Central memory CD4-positive, alpha-beta T cell (primary cell): ENCODE measurements around the gene ZNF536.
"Not testable (repeated sequence)": the region's sequence is repeated elsewhere in the genome, so short reads cannot be mapped to it uniquely, and the experiment has no call there.

Source experiments
- DNase-seq: peaks from one replicate; pipeline ENCODE4 v3.0.0; 2022

ZNF536 gene

GRCh38 chr19:30341611-30342201 is 30.5 kb upstream of the ZNF536 start:
- DNase-seq, result no peak

GRCh38 chr19:30342901-30343300 is 29.3 kb upstream of the ZNF536 start:
- no peak for DNase-seq

DNA sequence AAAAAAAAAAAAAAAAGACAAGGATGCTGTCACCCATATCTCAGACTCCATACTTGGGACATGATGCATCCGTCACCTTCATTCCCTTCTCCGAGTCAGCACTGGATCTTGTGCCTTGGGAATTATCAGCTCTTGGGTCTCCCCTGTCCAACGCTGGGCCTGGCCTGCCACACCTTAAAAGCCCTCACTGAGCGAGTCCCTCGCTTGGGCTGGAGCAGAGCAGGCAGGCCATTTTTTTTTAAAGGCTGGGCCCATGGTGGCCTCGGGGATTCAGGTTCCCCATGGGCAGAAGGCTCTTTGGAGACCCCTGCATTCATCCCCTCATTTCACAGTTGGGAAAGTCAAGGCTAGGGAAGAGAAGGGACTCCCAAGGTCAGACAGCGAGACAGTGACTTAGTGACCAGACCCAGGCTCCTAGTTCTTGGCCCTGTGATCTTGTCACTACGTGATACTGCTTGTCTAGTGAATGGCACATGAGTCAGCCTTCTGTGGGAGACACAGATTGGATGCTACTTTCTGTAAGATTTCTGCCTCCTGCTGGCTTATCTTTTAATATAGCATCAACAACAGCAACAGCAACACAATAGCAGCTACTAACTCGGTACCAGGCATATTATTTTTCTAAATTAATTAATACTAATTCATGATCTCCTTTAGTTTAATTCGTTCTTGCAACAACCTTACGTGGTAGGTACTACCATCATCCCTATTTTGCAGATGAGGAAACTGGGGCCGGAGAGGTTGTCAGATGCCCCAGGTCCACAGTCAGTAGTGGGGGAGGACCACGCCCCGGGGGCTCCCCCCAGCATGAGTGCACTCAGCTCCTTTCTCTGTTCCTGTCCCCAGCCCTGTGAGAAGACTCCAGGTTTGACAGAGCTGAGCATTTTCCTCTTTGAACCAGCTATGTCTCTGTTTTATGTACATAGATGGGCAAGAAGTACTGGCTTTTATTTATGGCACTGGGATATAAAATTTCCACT is 27.4 kb upstream of the ZNF536 start:
- DNase-seq, result no peak

GRCh38 chr19:30345686-30346085 is 26.5 kb upstream of the ZNF536 start:
- no peak for DNase-seq

GRCh38 chr19:30346468-30346867 is 25.7 kb upstream of the ZNF536 start:
- DNase-seq, result not testable (repeated sequence)

GRCh38 chr19:30349131-30349730 is 23.0 kb upstream of the ZNF536 start:
- no peak for DNase-seq

GRCh38 chr19:30350692-30351663 is 21.2 kb upstream of the ZNF536 start:
- DNase-seq, result no peak

DNA sequence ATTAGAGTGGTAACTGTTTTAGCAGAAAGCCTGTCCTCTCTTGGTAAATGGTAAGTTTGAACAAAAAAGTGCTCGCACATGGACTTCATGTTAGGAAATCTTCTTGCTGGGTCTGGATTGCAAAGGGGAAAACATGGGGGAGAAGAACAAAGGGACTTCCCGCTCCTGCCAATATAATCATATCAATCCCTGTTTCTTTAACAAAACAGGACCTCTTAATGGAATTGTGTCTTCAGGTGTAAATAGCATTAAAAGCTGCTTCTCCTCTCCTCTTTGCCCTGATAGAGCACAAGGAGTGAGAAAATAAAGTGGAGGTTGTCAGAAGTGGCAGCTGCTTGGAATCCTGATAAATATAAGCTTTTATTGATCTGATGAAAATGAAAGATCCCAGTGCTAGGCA is 20.4 kb upstream of the ZNF536 start:
- no peak for DNase-seq

- DNase-seq, result no peak
Observed at GRCh38 chr19:30353394-30353945, 18.7 kb upstream of the ZNF536 start.

- DNase-seq, result no peak
Observed at GRCh38 chr19:30355586-30355985, 16.6 kb upstream of the ZNF536 start.

DNA sequence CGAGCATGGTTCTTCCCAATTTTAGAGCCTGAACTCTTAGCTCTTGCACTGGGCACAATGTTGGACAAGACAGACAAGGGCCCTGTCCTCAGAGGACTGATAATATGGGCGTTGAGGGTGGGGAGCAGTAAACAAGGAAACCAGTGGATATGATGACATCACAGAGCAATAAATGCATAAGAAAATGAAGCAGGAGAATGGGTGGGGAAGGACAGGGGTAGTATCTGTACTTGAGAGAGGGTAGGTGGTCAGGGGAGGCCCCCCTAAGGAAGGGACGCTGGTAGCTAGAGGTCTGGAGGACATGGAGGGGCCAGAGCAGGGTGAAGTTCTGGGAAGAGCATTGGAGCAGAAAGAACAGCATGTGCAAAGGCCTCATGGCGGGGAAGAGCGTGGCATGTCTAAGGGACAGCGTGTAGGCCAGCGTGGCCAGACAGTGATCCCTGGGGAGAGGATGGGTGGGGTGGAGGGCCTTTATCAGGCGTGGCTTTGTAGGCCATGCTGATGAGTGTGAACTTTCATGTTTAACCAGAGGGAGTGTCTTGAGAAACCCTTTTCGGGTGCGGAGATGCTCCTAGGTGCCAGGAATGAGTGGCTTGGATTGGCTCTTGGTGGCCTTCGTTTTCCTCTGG is 15.1 kb upstream of the ZNF536 start:
- no peak for DNase-seq

GRCh38 chr19:30357580-30357954 is 14.6 kb upstream of the ZNF536 start:
- no peak for DNase-seq

- DNase-seq, result no peak
Observed at GRCh38 chr19:30358319-30358718, 13.9 kb upstream of the ZNF536 start.

- DNase-seq, result no peak
Observed at GRCh38 chr19:30358821-30359580, 13.2 kb upstream of the ZNF536 start.

DNA sequence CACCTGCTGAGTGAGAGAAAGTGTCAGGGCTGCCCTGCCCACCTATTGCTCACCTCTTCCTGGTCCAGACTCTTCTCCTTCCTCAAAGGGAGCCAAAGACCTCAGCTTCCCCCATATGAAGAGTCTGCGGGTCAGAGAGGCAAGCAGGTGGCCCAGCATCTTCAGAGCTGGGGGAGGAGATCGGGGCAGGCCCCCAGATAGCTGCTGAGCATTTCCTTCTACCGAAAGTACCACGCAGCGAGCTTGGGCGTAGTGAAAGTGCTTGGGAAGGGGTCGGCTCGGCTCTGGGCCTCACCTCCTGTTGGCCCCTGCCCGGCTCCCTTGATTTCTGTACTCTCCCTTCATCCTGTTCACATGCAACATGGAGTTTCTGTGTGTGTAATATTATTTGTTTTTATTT is 12.2 kb upstream of the ZNF536 start:
- DNase-seq, result no peak

GRCh38 chr19:30360376-30361106 is 11.6 kb upstream of the ZNF536 start:
- no peak for DNase-seq

DNA sequence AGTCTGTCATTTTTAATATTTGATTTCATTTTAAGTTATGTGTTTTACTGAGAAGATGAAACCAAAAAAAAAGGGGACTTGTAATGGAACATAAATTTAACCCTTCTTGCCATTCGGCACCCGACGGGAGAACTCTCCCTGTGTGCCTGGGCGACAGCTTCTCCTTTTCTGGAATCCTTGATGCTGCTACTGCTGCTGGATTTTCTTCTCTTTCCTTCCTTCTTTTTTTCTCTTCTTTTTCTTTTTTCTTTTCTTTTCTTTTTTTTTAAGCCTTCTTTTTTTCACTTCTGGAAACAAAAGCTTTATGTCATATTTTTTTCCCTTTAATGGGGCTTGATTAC is 11.1 kb upstream of the ZNF536 start:
- no peak for DNase-seq

- DNase-seq, result no peak
Observed at GRCh38 chr19:30361721-30362120, 10.5 kb upstream of the ZNF536 start.

DNA sequence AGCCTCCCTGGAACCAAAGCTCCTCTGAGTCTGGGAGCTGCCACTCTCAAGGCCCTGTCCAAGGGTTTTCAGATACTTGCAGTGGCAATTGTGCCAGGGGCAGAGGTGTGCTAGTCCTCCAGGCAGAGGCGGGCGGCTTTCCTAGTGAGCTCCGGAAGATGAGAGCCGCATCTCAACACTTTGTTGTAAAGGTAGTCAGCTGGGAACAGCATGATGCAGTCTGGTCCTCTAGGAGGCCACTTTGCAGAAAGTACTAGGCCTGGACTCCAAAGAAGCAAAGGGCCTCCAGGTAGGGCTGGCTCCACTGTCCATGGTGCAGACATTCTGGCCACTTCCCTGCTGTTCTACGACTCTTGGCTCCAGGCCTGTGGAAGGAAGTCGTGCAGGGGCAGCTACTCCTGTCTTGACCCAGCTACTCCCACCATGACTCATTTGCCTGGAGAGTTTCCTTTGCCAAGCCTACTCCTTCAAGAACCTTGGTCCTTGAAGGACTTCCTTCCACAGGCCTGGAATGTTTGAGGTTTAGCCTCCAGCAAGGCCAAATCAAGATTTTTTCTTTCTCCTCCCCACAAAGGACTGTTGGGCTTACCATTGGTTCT is 9.9 kb upstream of the ZNF536 start:
- DNase-seq, result no peak

GRCh38 chr19:30363073-30363472 is 9.1 kb upstream of the ZNF536 start:
- no peak for DNase-seq
